ENCODE data around the gene GSTO1.

The GSTO1 gene

DNA sequence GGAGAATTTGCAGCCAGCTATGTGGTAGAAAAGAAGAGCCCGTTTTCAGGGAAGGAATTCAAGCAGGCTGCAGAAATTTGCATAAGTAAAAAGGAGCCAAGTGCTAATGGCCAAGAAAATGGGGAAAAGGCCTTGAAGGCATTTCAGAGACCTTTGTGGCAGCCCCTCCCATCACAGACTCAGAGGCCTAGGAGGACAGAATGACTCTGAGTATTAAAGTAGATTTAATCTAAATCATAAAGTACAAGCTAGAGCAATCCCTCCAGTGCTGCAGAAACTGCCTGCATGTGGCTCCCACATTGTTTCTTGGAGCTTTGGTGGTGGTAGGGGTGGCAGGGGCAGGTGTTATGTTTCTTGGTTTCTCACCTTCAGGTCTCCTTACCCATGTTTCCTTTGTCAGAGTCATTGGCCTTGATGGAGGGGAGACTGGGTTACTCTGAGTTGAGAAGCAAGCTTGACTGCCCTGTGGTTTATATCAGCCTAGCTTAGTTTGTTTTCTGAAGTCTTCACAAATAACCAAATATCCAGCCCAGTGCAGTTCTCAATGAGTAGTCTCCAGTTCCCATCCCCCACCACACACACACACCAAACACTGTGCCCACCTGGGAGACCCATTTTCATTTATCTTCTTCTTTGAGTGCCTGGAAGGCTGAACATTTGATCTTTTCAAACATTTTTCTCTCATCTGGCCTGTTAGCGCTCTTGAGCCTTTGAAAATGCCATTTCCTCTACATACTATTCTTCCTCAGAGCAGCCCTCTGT lies 49.1 kb downstream of the GSTO1 start:
- no peak for DNase-seq (ENCODE audit: low read depth in 2 of 2, low spot score in 1 of 2)

GRCh38 chr10:104304356-104304745 lies 49.7 kb downstream of the GSTO1 start:
- DNase-seq (ENCODE audit: low read depth in 2 of 2, low spot score in 1 of 2): no peak

DNA sequence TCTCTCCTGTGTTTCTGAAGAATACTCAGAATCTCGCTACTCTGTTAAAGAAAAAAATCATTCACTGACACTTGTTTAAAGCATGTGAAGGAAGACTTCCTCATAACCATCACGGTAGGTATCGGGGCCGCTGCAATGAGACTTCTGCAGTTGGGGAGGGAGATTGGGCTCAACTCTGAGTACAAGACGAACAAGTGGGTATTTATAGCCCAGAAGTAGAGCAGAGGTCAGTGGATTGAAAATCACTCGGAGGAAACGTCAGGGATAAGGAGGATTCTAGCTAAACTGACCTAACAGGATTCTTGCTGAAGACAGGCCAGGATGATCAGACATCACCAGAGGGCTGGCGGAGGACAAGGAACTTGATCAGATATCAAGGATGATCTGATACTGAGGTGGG lies 50.2 kb downstream of the GSTO1 start:
- DNase-seq (ENCODE audit: low read depth in 2 of 2, low spot score in 1 of 2): no peak

DNA sequence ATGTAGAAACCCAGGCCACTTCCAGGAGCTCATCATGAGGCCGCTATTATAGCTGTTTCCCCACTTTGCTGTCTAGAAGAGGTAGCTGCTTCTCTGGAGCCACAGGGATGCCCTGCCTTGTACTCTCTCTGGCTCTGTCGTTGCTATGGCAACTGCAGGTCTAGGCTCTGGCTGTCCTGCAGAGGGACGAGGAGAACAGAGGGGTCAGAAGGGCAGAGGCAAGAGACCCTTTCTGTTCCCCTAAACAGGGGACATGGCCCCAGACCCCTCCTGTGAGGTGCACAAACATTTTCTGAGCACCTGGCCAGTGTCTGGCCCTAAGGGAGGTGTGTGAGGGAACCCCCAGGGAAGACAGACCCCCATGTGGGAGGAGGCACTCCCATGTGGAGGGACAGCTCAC lies 52.2 kb downstream of the GSTO1 start:
- no peak for DNase-seq (ENCODE audit: low read depth in 2 of 2, low spot score in 1 of 2)

- DNase-seq (ENCODE audit: low read depth in 2 of 2, low spot score in 1 of 2): no peak
These were observed 53.1 kb downstream of the GSTO1 start for GRCh38 chr10:104307576-104308438.

GRCh38 chr10:104308439-104308903 lies 53.8 kb downstream of the GSTO1 start:
- no peak for DNase-seq (ENCODE audit: low read depth in 2 of 2, low spot score in 1 of 2)

- no peak for DNase-seq (ENCODE audit: low read depth in 2 of 2, low spot score in 1 of 2)
These were observed 55.6 kb downstream of the GSTO1 start for GRCh38 chr10:104309980-104310978.

GRCh38 chr10:104311184-104311720 lies 56.6 kb downstream of the GSTO1 start:
- no peak for DNase-seq (ENCODE audit: low read depth in 2 of 2, low spot score in 1 of 2)

GRCh38 chr10:104314591-104315485 lies 60.1 kb downstream of the GSTO1 start:
- DNase-seq (ENCODE audit: low read depth in 2 of 2, low spot score in 1 of 2): no peak

- DNase-seq (ENCODE audit: low read depth in 2 of 2, low spot score in 1 of 2): no peak
These were observed 60.8 kb downstream of the GSTO1 start for GRCh38 chr10:104315486-104315921.

- no peak for DNase-seq (ENCODE audit: low read depth in 2 of 2, low spot score in 1 of 2)
These were observed 61.8 kb downstream of the GSTO1 start for GRCh38 chr10:104316321-104317099.
